Suprapubic skin (tissue), 4 donors: ENCODE measurements around the gene COL25A1.

Experiments used
- CTCF ChIP-seq, 2 donors: fragments of 200-600 bp in 1 of 2; fragments of 450-650 bp in 1 of 2; sonication (generic) in 1 of 2; IDR thresholded peaks; one replicate each; pipeline ENCODE4 v1.5.1; 2016 to 2019; ENCODE audit warnings: antibody characterized with exemption in 2 of 2, mild to moderate bottlenecking in 1 of 2, moderate library complexity in 1 of 2
- EP300 ChIP-seq: sonication (generic); formaldehyde crosslinking; IDR thresholded peaks from one replicate; pipeline ENCODE4 v1.6.1; 2017; ENCODE audit warnings: antibody characterized with exemption
- POLR2A ChIP-seq, 2 donors: fragments of 450-650 bp; IDR thresholded peaks; one replicate each; pipeline ENCODE4 v1.6.1; 2017; ENCODE audit warnings: antibody characterized with exemption in 2 of 2, mild to moderate bottlenecking in 2 of 2, moderate library complexity in 2 of 2
- POLR2AphosphoS5 ChIP-seq, 3 donors: sonication (generic); formaldehyde crosslinking; IDR thresholded peaks; one replicate each; pipeline ENCODE4 v1.6.1; 2017; ENCODE audit warnings: antibody characterized with exemption in 3 of 3

- TF ChIP-seq POLR2AphosphoS5 (IDR thresholded peaks at IDR 0.05) (no peak), POLR2A (IDR thresholded peaks at IDR 0.05) (no peak), CTCF (IDR thresholded peaks at IDR 0.05) (no peak), EP300 (no peak)
Measured at GRCh38 chr4:109195646-109196045, 106.8 kb downstream of the COL25A1 start.
